ENCODE measurements around the gene OR51E1.

GRCh38 chr11:4606231-4607015, 37.4 kb upstream of the OR51E1 start:
- TF ChIP-seq, protein P1, sequence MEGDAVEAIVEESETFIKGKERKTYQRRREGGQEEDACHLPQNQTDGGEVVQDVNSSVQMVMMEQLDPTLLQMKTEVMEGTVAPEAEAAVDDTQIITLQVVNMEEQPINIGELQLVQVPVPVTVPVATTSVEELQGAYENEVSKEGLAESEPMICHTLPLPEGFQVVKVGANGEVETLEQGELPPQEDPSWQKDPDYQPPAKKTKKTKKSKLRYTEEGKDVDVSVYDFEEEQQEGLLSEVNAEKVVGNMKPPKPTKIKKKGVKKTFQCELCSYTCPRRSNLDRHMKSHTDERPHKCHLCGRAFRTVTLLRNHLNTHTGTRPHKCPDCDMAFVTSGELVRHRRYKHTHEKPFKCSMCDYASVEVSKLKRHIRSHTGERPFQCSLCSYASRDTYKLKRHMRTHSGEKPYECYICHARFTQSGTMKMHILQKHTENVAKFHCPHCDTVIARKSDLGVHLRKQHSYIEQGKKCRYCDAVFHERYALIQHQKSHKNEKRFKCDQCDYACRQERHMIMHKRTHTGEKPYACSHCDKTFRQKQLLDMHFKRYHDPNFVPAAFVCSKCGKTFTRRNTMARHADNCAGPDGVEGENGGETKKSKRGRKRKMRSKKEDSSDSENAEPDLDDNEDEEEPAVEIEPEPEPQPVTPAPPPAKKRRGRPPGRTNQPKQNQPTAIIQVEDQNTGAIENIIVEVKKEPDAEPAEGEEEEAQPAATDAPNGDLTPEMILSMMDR (IDR thresholded peaks at IDR 0.05) = no peak
- TF ChIP-seq POLR2A (IDR thresholded peaks at IDR 0.05) = no peak
